ENCODE data around the gene MSH5.
"Not testable (repeated sequence)": the region's sequence is repeated elsewhere in the genome, so short reads cannot be mapped to it uniquely, and the experiment has no call there.

Gene MSH5

GRCh38 chr6:31806470-31807272 lies 66.9 kb downstream of the MSH5 start, which contains the start of gene LSM2:
LSM2 (minus strand) TSS chr6:31806966; CDS start chr6:31806757, 209 bp downstream.
- DNase-seq, result peak; percentile 90 to 97 (median 96)

GRCh38 chr6:31808599-31808998 lies 68.8 kb downstream of the MSH5 start:
- not testable (repeated sequence) for DNase-seq

- no peak for DNase-seq
Observed at GRCh38 chr6:31811645-31812044, 71.8 kb downstream of the MSH5 start.
